ENCODE results near the gene PEBP1.

DNA sequence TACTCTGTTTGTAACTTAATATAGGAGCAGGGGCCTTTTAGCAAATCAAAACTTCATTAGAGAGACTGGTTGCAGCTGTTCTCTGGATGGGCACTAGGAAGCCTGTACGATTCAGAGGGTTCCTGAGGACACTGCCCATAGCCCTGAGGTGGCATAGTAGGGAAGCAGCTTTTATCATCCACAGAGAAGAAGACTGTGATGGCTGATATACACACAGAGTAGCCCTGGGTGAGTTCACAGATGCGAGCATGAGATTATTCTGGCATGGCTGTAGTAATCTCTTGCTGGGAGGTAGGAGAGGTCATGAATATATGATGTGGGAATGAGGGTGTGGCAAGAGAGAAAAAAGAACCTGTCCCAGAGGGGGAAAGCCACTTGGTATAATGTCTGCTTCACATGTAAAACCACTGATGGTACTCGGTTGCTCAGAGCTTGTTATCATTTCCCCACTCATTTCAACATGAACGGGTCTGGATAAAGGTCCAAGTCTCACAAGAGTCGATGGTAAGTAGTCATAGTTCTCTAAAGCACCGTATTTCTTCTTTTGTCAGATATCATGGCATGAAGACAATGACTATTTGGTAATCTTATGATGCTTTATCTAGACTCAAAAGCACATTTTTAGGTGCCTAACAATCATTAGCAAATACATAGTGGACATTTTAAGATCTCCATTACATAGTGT, 52.0 kb downstream of the PEBP1 start:
- TF ChIP-seq CTCF (IDR thresholded peaks at IDR 0.05; ENCODE audit: low read depth, low read length) (no peak), POLR2A (IDR thresholded peaks at IDR 0.05; ENCODE audit: extremely low read depth, insufficient read length) (no peak)
- TF ChIP-seq, protein P1, sequence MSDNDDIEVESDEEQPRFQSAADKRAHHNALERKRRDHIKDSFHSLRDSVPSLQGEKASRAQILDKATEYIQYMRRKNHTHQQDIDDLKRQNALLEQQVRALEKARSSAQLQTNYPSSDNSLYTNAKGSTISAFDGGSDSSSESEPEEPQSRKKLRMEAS (IDR thresholded peaks at IDR 0.05; ENCODE audit: low read depth, low read length): no peak
